Measurements from ENCODE around the gene PINLYP. TPM values are rescaled to one million over a fixed set of nuclear protein-coding genes. Genes with fewer than 3 reads are reported as not detected.

Gene PINLYP
- polyA plus RNA-seq, 1 of the 3 experiments (the other 2 are of a cell fraction), result 5.5 TPM

DNA sequence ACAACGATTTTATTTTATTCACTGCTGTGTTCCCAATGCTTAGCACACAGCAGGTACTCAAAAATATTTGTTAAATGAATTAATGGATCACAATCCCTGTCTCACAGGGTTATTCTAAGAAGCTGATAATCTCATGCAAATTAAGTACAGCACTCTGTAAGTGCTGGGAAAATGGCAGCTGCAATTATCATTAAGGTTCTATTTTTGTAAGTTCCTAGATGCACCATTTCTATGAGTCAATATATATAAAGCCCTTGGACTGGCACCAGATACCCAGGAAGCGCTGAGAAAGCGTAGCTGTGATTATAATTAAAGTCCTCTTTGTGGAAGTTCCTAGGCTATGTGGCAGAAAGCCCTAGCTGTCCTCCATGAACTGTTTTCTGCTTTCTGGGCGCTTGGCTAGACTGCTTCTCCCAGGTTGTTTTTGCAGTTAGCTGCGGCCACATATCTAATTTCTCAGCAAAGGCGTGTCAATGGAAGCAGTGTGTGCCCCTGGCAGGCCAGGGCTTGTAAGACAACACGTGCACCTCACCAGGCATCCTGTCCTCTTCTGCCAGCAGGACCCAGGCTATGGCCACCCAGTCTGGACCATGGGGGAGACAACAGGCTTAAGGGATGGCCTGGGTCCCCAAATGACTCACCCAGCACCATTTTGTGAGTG, 31.1 kb downstream of the PINLYP start:
- Histone ChIP-seq H3K36me3 (replicated peaks in 1 of 2; ENCODE audit: control insufficient read depth in 1 of 2, insufficient read depth in 2 of 2, low read length in 1 of 2) (peaks cover 7 to 11% of the 10 kb centered on the region in 2 experiments), H3K79me2 (ENCODE audit: insufficient read depth) (peaks cover 22% of the 10 kb centered on the region), H3K9ac (no peak overlapping the region), H4K20me1 (ENCODE audit: insufficient read depth) (no peaks in the 10 kb centered on the region), H3K9me2 (no peaks in the 10 kb centered on the region), H3K27me3 (ENCODE audit: insufficient read depth) (no peaks in the 10 kb centered on the region), H3K4me1 (ENCODE audit: control insufficient read depth in 1 of 2, insufficient read depth in 2 of 2, low read depth in 1 of 2, low read length in 1 of 2) (no peaks in the 10 kb centered on the region), H3K9me3 (no peaks in the 10 kb centered on the region), H3K4me2 (no peak overlapping the region), H3K27ac (ENCODE audit: low read depth in 2 of 2, low read length in 1 of 2) (no peak overlapping the region), H3K4me3 (ENCODE audit: low read depth in 2 of 2, low read length in 1 of 2) (no peak overlapping the region), H2AFZ (ENCODE audit: low read depth) (no peak overlapping the region), H3F3A (replicated peaks; ENCODE audit: insufficient read depth) (peaks cover 12% of the 10 kb centered on the region)
- ChIA-PET CTCF (interaction anchor here (0.8 kb wide), 1 partner anchor 9 kb away, joined by 3 read pairs; no protein-coding TSS in a partner anchor), POLR2A (no interaction called here)
- TF ChIP-seq, protein P1, sequence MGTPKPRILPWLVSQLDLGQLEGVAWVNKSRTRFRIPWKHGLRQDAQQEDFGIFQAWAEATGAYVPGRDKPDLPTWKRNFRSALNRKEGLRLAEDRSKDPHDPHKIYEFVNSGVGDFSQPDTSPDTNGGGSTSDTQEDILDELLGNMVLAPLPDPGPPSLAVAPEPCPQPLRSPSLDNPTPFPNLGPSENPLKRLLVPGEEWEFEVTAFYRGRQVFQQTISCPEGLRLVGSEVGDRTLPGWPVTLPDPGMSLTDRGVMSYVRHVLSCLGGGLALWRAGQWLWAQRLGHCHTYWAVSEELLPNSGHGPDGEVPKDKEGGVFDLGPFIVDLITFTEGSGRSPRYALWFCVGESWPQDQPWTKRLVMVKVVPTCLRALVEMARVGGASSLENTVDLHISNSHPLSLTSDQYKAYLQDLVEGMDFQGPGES (IDR thresholded peaks at IDR 0.05; ENCODE audit: low read depth, low read length), result no peak
- TF ChIP-seq GATA2 (CRISPR knock-in tag; IDR thresholded peaks at IDR 0.05) (no peak), FOXJ3 (CRISPR knock-in tag; IDR thresholded peaks at IDR 0.05) (no peak), POLR2AphosphoS5 (IDR thresholded peaks at IDR 0.05; ENCODE audit: low read depth, low read length) (no peak), EZH2phosphoT487 (IDR thresholded peaks at IDR 0.05; ENCODE audit: borderline replicate concordance, low read depth) (no peak), JUND (IDR thresholded peaks at IDR 0.05) (no peak)
- DNase-seq, result no peak
- 92% methylated on average over 7 of the region's 7 CpGs for WGBS (ENCODE audit: low lambda C conversion rate)

DNA sequence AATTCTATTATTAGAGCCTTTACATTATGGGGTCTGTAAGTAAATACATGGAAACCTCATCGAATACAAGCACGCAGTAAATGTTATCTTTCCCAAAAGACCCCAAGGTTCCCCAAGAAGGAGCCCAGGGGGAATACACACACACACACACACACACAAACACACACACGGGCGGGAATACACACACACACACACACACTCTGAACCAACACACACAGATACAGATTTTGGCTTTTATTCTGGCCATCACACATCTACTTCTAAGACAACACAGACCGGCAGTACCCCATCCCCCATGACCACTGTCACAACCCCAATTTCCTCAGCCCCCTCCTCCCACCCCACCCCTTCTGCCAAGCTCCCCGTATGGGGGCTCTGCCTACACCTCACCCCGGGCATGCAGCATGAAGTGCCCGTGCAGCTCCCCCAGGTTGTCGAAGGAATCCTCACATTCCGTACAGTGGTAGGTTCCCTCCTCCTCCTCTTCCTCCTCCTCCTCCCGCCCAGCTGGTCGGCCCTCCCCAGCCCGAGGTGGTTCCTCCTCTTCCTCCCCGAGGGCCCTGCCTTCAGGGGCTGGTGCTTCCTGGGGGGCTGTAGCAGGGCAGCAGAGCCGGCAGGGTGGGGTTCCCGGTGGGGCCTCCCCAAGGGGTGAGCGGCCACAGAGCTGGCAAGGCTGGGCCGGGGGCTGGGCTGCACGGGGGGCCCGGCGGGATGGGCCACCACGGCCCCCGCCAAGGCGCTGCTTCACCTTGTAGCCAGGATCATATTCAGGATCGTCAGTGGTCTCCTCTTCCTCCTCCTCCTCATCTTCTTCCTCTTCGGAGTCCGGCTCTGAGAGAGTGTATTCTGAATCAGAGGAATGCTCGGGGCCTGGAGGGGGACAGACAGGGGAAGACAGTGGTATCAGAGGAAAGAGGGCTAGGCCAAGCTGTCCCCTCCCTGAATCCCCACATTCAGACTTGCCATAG, 31.9 kb downstream of the PINLYP start:
- Histone ChIP-seq H3K9ac (no peak overlapping the region), H3K27me3 (ENCODE audit: insufficient read depth) (no peaks in the 10 kb centered on the region), H3F3A (replicated peaks; ENCODE audit: insufficient read depth) (peaks cover 6% of the 10 kb centered on the region), H3K4me1 (ENCODE audit: control insufficient read depth in 1 of 2, insufficient read depth in 2 of 2, low read depth in 1 of 2, low read length in 1 of 2) (no peaks in the 10 kb centered on the region), H4K20me1 (ENCODE audit: insufficient read depth) (no peaks in the 10 kb centered on the region), H3K36me3 (replicated peaks in 1 of 2; ENCODE audit: control insufficient read depth in 1 of 2, insufficient read depth in 2 of 2, low read length in 1 of 2) (peaks cover 4 to 13% of the 10 kb centered on the region in 2 experiments), H2AFZ (ENCODE audit: low read depth) (no peak overlapping the region), H3K9me2 (no peaks in the 10 kb centered on the region), H3K79me2 (ENCODE audit: insufficient read depth) (peaks cover 31% of the 10 kb centered on the region), H3K4me3 (ENCODE audit: low read depth in 2 of 2, low read length in 1 of 2) (no peak overlapping the region), H3K27ac (ENCODE audit: low read depth in 2 of 2, low read length in 1 of 2) (no peak overlapping the region), H3K9me3 (no peaks in the 10 kb centered on the region), H3K4me2 (no peak overlapping the region)
- ChIA-PET CTCF (no interaction called here), POLR2A (no interaction called here)
- no peak for TF ChIP-seq NRF1 (IDR thresholded peaks at IDR 0.05; ENCODE audit: low read depth, low read length)
- TF ChIP-seq POLR2AphosphoS5 (IDR thresholded peaks at IDR 0.05; ENCODE audit: low read depth, low read length), result no peak
- TF ChIP-seq, protein P2, sequence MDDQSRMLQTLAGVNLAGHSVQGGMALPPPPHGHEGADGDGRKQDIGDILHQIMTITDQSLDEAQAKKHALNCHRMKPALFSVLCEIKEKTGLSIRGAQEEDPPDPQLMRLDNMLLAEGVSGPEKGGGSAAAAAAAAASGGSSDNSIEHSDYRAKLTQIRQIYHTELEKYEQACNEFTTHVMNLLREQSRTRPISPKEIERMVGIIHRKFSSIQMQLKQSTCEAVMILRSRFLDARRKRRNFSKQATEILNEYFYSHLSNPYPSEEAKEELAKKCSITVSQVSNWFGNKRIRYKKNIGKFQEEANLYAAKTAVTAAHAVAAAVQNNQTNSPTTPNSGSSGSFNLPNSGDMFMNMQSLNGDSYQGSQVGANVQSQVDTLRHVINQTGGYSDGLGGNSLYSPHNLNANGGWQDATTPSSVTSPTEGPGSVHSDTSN (IDR thresholded peaks at IDR 0.05), result no peak
- TF ChIP-seq GABPA (IDR thresholded peaks at IDR 0.05; ENCODE audit: low read depth), result no peak
- no peak for TF ChIP-seq EP300 (IDR thresholded peaks at IDR 0.05; ENCODE audit: borderline replicate concordance in 1 of 2, low read depth in 1 of 2, low read length in 1 of 2)
- no peak for TF ChIP-seq RXRA (IDR thresholded peaks at IDR 0.05; ENCODE audit: borderline replicate concordance, low read depth)
- DNase-seq, result no peak
- WGBS (ENCODE audit: low lambda C conversion rate), result 88% methylated on average over 17 of the region's 28 CpGs
